Stimulated activated naive CD8-positive, alpha-beta T cell treated with anti-CD3 and anti-CD28 coated beads, Interleukin-15, Interleukin-2, amounts not matched to agents 100 U/mL and 50 U/mL, for 24 hours (primary cell): Measurements from ENCODE around the gene RNF166.

Experiments
- ATAC-seq: fragments of 150-1000 bp; cut with Tn5 transposase; one replicate; pipeline ENCODE4 v1.10.0; 2021
- DNase-seq: peaks from one replicate; pipeline ENCODE4 v3.0.0; 2021

The RNF166 gene

GRCh38 chr16:88692861-88693260 is 13.3 kb downstream of the RNF166 start:
- ATAC-seq (no peak), DNase-seq (no peak)

- peak; percentile 40 for DNase-seq
- peak; percentile 19 for ATAC-seq
Observed at GRCh38 chr16:88691924-88692560, 14.2 kb downstream of the RNF166 start.

GRCh38 chr16:88691129-88691813 is 14.9 kb downstream of the RNF166 start:
- no peak for ATAC-seq

GRCh38 chr16:88690341-88691128 is 15.7 kb downstream of the RNF166 start:
- no peak for ATAC-seq

More at GRCh38 chr16:88691129-88691813, 14.9 kb downstream of the RNF166 start:
- DNase-seq, result no peak

GRCh38 chr16:88688013-88688778 is 18.0 kb downstream of the RNF166 start:
- no peak for ATAC-seq
- DNase-seq, result no peak

More at GRCh38 chr16:88690341-88691128, 15.7 kb downstream of the RNF166 start:
- DNase-seq, result no peak

GRCh38 chr16:88687676-88688012 is 18.6 kb downstream of the RNF166 start:
- DNase-seq (no peak), ATAC-seq (no peak)

- no peak for ATAC-seq
- no peak for DNase-seq
Observed at GRCh38 chr16:88687254-88687576, 19.0 kb downstream of the RNF166 start.

- DNase-seq (peak; percentile 93), ATAC-seq (peak; percentile 80)
Observed at GRCh38 chr16:88686439-88687253, 19.6 kb downstream of the RNF166 start, which contains the start of gene SNAI3. SNAI3 (minus strand) TSS chr16:88686507; CDS start chr16:88686406, 101 bp downstream.

- ATAC-seq (peak; percentile 5), DNase-seq (peak; percentile 48)
Observed at GRCh38 chr16:88686062-88686438, 20.2 kb downstream of the RNF166 start.

GRCh38 chr16:88685156-88686061 is 20.8 kb downstream of the RNF166 start:
- peak; percentile 34 for ATAC-seq

GRCh38 chr16:88684569-88685155 is 21.5 kb downstream of the RNF166 start:
- no peak for ATAC-seq
- no peak for DNase-seq

More at GRCh38 chr16:88685156-88686061, 20.8 kb downstream of the RNF166 start:
- DNase-seq, result peak; percentile 81

- ATAC-seq (peak; percentile 63), DNase-seq (peak; percentile 76)
Observed at GRCh38 chr16:88681709-88682451, 24.3 kb downstream of the RNF166 start.

GRCh38 chr16:88681084-88681680 is 25.0 kb downstream of the RNF166 start:
- DNase-seq (peak; percentile 66), ATAC-seq (no peak)

- ATAC-seq (no peak), DNase-seq (no peak)
Observed at GRCh38 chr16:88680554-88681083, 25.6 kb downstream of the RNF166 start.

GRCh38 chr16:88678224-88678979 is 27.8 kb downstream of the RNF166 start:
- no peak for DNase-seq
- no peak for ATAC-seq

GRCh38 chr16:88677721-88678120 is 28.5 kb downstream of the RNF166 start:
- DNase-seq (no peak), ATAC-seq (no peak)

GRCh38 chr16:88676502-88677242 is 29.5 kb downstream of the RNF166 start:
- ATAC-seq (no peak), DNase-seq (no peak)
